HepG2 (cell line): Measurements from ENCODE around the gene MYH9. TPM values are rescaled to one million over a fixed set of nuclear protein-coding genes. Genes with fewer than 3 reads are reported as not detected.
A peak's percentile ranks its signal among the peaks of the same experiment; 100 is the strongest.

Experiments used
- FOXA1 ChIP-seq, 2 experiments: fragments of 450-650 bp in 1 of 2; sonication (generic) in 1 of 2; formaldehyde crosslinking in 1 of 2; IDR thresholded peaks; 2 replicates each; pipeline versions ENCODE4 v1.4.0 to v1.6.1; 2016 to 2020; ENCODE audit warnings: missing genetic modification reagents in 1 of 2
- GLI4 ChIP-seq: sonication (generic); formaldehyde crosslinking; IDR thresholded peaks from 2 replicates; pipeline ENCODE4 v1.5.1; 2020; ENCODE audit warnings: missing genetic modification reagents, mild to moderate bottlenecking, moderate library complexity, borderline replicate concordance
- HDAC1 ChIP-seq: sonication (generic); formaldehyde crosslinking; IDR thresholded peaks from 2 replicates; pipeline ENCODE4 v1.5.1; 2020; ENCODE audit warnings: mild to moderate bottlenecking, missing genetic modification reagents
- NCOA1 ChIP-seq: sonication (generic); formaldehyde crosslinking; IDR thresholded peaks from 2 replicates; pipeline ENCODE4 v1.9.0; 2021; ENCODE audit warnings: missing genetic modification reagents
- NCOA2 ChIP-seq: sonication (generic); formaldehyde crosslinking; IDR thresholded peaks from 2 replicates; pipeline ENCODE4 v1.8.0; 2022; ENCODE audit warnings: inconsistent platforms
- RBM39 ChIP-seq: fragments of 200-400 bp; formaldehyde crosslinking; IDR thresholded peaks from one replicate; pipeline ENCODE4 v1.6.1; 2018; ENCODE audit warnings: antibody characterized with exemption, mild to moderate bottlenecking, low read depth, low read length; ENCODE audit not compliant: poor library complexity, severe bottlenecking
- SKI ChIP-seq: fragments of 450-650 bp; IDR thresholded peaks from one replicate; pipeline ENCODE4 v1.6.1; 2018; ENCODE audit warnings: mild to moderate bottlenecking; ENCODE audit not compliant: partially characterized antibody
- SP4 ChIP-seq: sonication (generic); formaldehyde crosslinking; IDR thresholded peaks from 2 replicates; pipeline ENCODE4 v1.8.1; 2023; ENCODE audit warnings: mild to moderate bottlenecking, missing genetic modification reagents
- ZNF263 ChIP-seq: sonication (generic); formaldehyde crosslinking; IDR thresholded peaks from 2 replicates; pipeline ENCODE4 v1.4.0; 2020; ENCODE audit warnings: missing genetic modification reagents
- ZNF562 ChIP-seq: sonication (generic); formaldehyde crosslinking; IDR thresholded peaks from 2 replicates; pipeline ENCODE4 v1.8.0; 2022; ENCODE audit warnings: missing genetic modification reagents, borderline replicate concordance
- ZNF713 ChIP-seq: sonication (generic); formaldehyde crosslinking; IDR thresholded peaks from 2 replicates; pipeline ENCODE4 v1.4.0; 2020; ENCODE audit warnings: mild to moderate bottlenecking, missing genetic modification reagents
- ZZZ3 ChIP-seq: sonication (generic); formaldehyde crosslinking; IDR thresholded peaks from 2 replicates; pipeline ENCODE4 v1.4.0; 2020; ENCODE audit warnings: missing genetic modification reagents, mild to moderate bottlenecking, borderline replicate concordance
- polyA plus RNA-seq, 8 experiments: library from polyadenylated mRNA; depleted of rRNA in 3 of 8; stranded (reverse) in 7 of 8; unstranded in 1 of 8; fragments of >200 nt; fragmentation: Illumina TruSeq in 4 of 8; extraction: Trizol in 4 of 8; gene quantifications; 2 replicates each; pipeline versions ENCODE4 v1.2.1 to v1.2.3, GENCODE V29; 2011 to 2016; ENCODE audit warnings: low read depth in 4 of 8, missing spikeins in 1 of 8, mixed read lengths in 1 of 8; ENCODE audit not compliant: insufficient read depth in 1 of 8
- total RNA-seq, 5 experiments: library from RNA; depleted of rRNA; stranded (reverse); fragments of >200 nt; fragmentation: Illumina TruSeq; extraction: Trizol; gene quantifications; 2 replicates each; pipeline ENCODE4 v1.2.3, GENCODE V29; 2016; ENCODE audit warnings: low read depth in 1 of 5
- TF ChIP-seq, protein P1 (sequence below), 2 experiments: IDR thresholded peaks; 2 replicates each; pipeline ENCODE4 v1.6.1; 2011 to 2012; ENCODE audit warnings: low read length in 2 of 2, borderline replicate concordance in 1 of 2, low read depth in 1 of 2, mild to moderate bottlenecking in 1 of 2, moderate library complexity in 1 of 2
- TF ChIP-seq, protein P2 (sequence below): sonication (generic); IDR thresholded peaks from 2 replicates; pipeline ENCODE4 v1.6.1; 2016; ENCODE audit warnings: low read depth, borderline replicate concordance
- TF ChIP-seq, protein P3 (sequence below): sonication (generic); formaldehyde crosslinking; conservative IDR thresholded peaks from 2 replicates; pipeline ENCODE4 v1.4.0; 2020; ENCODE audit warnings: missing genetic modification reagents
- TF ChIP-seq, protein P4 (sequence below): sonication (generic); formaldehyde crosslinking; IDR thresholded peaks from 2 replicates; pipeline ENCODE4 v1.9.0; 2021; ENCODE audit warnings: missing genetic modification reagents, mild to moderate bottlenecking, borderline replicate concordance
- TF ChIP-seq, protein P5 (sequence below): sonication (generic); formaldehyde crosslinking; IDR thresholded peaks from 2 replicates; pipeline ENCODE4 v1.4.0; 2020; ENCODE audit warnings: missing genetic modification reagents, mild to moderate bottlenecking, borderline replicate concordance
- TF ChIP-seq, protein P6 (sequence below): sonication (generic); formaldehyde crosslinking; IDR thresholded peaks from 2 replicates; pipeline ENCODE4 v1.4.0; 2020; ENCODE audit warnings: mild to moderate bottlenecking, missing genetic modification reagents
- TF ChIP-seq, protein P7 (sequence below): sonication (generic); formaldehyde crosslinking; IDR thresholded peaks from 2 replicates; pipeline ENCODE4 v1.4.0; 2020; ENCODE audit warnings: missing genetic modification reagents

The MYH9 gene
- total and polyA plus RNA-seq, 2 of the 13 experiments (the other 11 are each of a cell fraction or from before 2014, with no cell fraction given): 50.7 to 98.5 TPM

DNA sequence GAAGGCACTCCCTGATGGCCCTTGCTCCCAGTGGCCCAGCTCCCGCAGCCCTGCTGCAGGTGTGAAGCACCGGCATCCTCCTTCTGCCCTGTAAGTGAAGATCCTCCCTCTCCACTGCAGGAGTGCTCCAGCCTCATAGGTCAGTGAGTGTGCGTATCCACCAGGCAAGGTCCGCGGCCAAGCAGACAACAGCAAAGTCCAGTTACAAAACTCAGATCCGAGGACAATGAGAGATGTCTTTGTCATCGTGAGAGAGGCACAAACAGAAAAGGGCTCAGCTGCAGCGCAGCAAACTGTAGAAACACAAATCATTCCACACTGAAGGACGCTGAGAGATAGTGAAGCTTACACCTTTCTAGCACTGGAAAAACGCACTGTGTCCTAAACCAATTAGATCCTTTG, 46.1 kb downstream of the MYH9 start (continued):
- TF ChIP-seq, protein P1, sequence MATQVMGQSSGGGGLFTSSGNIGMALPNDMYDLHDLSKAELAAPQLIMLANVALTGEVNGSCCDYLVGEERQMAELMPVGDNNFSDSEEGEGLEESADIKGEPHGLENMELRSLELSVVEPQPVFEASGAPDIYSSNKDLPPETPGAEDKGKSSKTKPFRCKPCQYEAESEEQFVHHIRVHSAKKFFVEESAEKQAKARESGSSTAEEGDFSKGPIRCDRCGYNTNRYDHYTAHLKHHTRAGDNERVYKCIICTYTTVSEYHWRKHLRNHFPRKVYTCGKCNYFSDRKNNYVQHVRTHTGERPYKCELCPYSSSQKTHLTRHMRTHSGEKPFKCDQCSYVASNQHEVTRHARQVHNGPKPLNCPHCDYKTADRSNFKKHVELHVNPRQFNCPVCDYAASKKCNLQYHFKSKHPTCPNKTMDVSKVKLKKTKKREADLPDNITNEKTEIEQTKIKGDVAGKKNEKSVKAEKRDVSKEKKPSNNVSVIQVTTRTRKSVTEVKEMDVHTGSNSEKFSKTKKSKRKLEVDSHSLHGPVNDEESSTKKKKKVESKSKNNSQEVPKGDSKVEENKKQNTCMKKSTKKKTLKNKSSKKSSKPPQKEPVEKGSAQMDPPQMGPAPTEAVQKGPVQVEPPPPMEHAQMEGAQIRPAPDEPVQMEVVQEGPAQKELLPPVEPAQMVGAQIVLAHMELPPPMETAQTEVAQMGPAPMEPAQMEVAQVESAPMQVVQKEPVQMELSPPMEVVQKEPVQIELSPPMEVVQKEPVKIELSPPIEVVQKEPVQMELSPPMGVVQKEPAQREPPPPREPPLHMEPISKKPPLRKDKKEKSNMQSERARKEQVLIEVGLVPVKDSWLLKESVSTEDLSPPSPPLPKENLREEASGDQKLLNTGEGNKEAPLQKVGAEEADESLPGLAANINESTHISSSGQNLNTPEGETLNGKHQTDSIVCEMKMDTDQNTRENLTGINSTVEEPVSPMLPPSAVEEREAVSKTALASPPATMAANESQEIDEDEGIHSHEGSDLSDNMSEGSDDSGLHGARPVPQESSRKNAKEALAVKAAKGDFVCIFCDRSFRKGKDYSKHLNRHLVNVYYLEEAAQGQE (IDR thresholded peaks at IDR 0.05; ENCODE audit: borderline replicate concordance in 1 of 2, low read depth in 1 of 2, low read length in 2 of 2): no peak
- no peak for TF ChIP-seq FOXA1 (IDR thresholded peaks at IDR 0.05)
- peak; percentile 31; the same call in 1 of the 2 replicates for TF ChIP-seq FOXA1 (CRISPR knock-in tag; IDR thresholded peaks at IDR 0.05)
- TF ChIP-seq, protein P2, sequence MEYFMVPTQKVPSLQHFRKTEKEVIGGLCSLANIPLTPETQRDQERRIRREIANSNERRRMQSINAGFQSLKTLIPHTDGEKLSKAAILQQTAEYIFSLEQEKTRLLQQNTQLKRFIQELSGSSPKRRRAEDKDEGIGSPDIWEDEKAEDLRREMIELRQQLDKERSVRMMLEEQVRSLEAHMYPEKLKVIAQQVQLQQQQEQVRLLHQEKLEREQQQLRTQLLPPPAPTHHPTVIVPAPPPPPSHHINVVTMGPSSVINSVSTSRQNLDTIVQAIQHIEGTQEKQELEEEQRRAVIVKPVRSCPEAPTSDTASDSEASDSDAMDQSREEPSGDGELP: peak; percentile 61; the same call in 1 of the 2 replicates
- TF ChIP-seq, protein P3, sequence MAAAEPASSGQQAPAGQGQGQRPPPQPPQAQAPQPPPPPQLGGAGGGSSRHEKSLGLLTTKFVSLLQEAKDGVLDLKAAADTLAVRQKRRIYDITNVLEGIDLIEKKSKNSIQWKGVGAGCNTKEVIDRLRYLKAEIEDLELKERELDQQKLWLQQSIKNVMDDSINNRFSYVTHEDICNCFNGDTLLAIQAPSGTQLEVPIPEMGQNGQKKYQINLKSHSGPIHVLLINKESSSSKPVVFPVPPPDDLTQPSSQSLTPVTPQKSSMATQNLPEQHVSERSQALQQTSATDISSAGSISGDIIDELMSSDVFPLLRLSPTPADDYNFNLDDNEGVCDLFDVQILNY (CRISPR knock-in tag): no peak
- TF ChIP-seq, protein P4, sequence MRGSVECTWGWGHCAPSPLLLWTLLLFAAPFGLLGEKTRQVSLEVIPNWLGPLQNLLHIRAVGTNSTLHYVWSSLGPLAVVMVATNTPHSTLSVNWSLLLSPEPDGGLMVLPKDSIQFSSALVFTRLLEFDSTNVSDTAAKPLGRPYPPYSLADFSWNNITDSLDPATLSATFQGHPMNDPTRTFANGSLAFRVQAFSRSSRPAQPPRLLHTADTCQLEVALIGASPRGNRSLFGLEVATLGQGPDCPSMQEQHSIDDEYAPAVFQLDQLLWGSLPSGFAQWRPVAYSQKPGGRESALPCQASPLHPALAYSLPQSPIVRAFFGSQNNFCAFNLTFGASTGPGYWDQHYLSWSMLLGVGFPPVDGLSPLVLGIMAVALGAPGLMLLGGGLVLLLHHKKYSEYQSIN: no peak
- peak; percentile 100 for TF ChIP-seq ZNF263 (CRISPR knock-in tag)
- no peak for TF ChIP-seq GLI4 (CRISPR knock-in tag)
- TF ChIP-seq SP4: no peak
- no peak for TF ChIP-seq ZZZ3 (CRISPR knock-in tag)
- TF ChIP-seq, protein P5, sequence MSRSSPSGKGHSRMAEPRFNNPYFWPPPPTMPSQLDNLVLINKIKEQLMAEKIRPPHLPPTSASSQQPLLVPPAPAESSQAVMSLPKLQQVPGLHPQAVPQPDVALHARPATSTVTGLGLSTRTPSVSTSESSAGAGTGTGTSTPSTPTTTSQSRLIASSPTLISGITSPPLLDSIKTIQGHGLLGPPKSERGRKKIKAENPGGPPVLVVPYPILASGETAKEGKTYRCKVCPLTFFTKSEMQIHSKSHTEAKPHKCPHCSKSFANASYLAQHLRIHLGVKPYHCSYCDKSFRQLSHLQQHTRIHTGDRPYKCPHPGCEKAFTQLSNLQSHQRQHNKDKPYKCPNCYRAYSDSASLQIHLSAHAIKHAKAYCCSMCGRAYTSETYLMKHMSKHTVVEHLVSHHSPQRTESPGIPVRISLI: no peak
- TF ChIP-seq, protein P6, sequence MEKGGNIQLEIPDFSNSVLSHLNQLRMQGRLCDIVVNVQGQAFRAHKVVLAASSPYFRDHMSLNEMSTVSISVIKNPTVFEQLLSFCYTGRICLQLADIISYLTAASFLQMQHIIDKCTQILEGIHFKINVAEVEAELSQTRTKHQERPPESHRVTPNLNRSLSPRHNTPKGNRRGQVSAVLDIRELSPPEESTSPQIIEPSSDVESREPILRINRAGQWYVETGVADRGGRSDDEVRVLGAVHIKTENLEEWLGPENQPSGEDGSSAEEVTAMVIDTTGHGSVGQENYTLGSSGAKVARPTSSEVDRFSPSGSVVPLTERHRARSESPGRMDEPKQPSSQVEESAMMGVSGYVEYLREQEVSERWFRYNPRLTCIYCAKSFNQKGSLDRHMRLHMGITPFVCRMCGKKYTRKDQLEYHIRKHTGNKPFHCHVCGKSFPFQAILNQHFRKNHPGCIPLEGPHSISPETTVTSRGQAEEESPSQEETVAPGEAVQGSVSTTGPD (CRISPR knock-in tag): no peak
- TF ChIP-seq, protein P7, sequence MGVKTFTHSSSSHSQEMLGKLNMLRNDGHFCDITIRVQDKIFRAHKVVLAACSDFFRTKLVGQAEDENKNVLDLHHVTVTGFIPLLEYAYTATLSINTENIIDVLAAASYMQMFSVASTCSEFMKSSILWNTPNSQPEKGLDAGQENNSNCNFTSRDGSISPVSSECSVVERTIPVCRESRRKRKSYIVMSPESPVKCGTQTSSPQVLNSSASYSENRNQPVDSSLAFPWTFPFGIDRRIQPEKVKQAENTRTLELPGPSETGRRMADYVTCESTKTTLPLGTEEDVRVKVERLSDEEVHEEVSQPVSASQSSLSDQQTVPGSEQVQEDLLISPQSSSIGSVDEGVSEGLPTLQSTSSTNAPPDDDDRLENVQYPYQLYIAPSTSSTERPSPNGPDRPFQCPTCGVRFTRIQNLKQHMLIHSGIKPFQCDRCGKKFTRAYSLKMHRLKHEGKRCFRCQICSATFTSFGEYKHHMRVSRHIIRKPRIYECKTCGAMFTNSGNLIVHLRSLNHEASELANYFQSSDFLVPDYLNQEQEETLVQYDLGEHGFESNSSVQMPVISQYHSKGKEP: no peak
- TF ChIP-seq ZNF713 (CRISPR knock-in tag): no peak
- no peak for TF ChIP-seq ZNF562 (CRISPR knock-in tag)
- no peak for TF ChIP-seq NCOA2 (CRISPR knock-in tag)
- peak; percentile 38 for TF ChIP-seq SKI
- TF ChIP-seq RBM39: no peak
- peak; percentile 65 for TF ChIP-seq HDAC1
- no peak for TF ChIP-seq NCOA1 (CRISPR knock-in tag)
